K562 (cell line): Measurements from ENCODE around the gene MRPS6. TPM values are rescaled to one million over a fixed set of nuclear protein-coding genes. Genes with fewer than 3 reads are reported as not detected.

Experiments used
- ATAC-seq: fragments of 200-7000 bp; cut with Tn5 transposase; 3 replicates; pipeline ENCODE4 v1.9.1; 2020; ENCODE audit warnings: moderate library complexity
- BruUV-seq: library from RNA; stranded (reverse); fragments of 400-500 nt; replicated peaks from 2 replicates; lab custom pipeline; 2021; lab: Mats Ljungman, UMichigan
- CTCF ChIA-PET: fragments of 300-600 bp; formaldehyde crosslinking; extraction: SDS; loops from one replicate; lab custom pipeline; 2021; ENCODE audit warnings: low intra/inter-chr PET ratio; lab: Yijun Ruan, JAX
- POLR2A ChIA-PET: fragments of 300-600, 350-650 bp; sonication (Branson Sonifier 250); formaldehyde crosslinking; extraction: SDS; loops from one replicate; lab custom pipeline; 2021; ENCODE audit warnings: antibody characterized with exemption, inconsistent platforms; lab: Yijun Ruan, JAX
- DNase-seq, 4 experiments: peaks; one replicate each; pipeline versions ENCODE4 v3.0.0 to v3.0.0-alpha.2; 2011 to 2018; ENCODE audit warnings: low spot score in 3 of 4, mixed read lengths in 3 of 4; ENCODE audit errors: extremely low read depth in 1 of 4
- FAIRE-seq: peaks from 2 replicates; lab custom pipeline; 2011; peaks lifted over from hg19 to GRCh38; lab: Jason Lieb, UNC
- H2AFZ ChIP-seq: 2 replicates; pipeline ENCODE4 v1.6.0; 2011; ENCODE audit warnings: low read depth, low read length, control low read depth, inconsistent platforms
- H3K27ac ChIP-seq: fragments of 200-600 bp; 3 replicates; pipeline ENCODE4 v1.8.0; 2011; ENCODE audit warnings: low read depth, mild to moderate bottlenecking, control low read depth, inconsistent platforms, low read length, moderate library complexity, mixed read lengths; ENCODE audit errors: extremely low read depth
- H3K27me3 ChIP-seq, 2 experiments: fragments of 300-600 bp in 1 of 2; 2 replicates in 1 of 2; 3 replicates in 1 of 2; pipeline versions ENCODE4 v1.6.0 to v1.8.0; 2011; ENCODE audit warnings: inconsistent platforms in 2 of 2, low read length in 2 of 2, mild to moderate bottlenecking in 1 of 2, mixed read lengths in 1 of 2, moderate library complexity in 1 of 2; ENCODE audit not compliant: control insufficient read depth in 2 of 2, insufficient read depth in 2 of 2
- H3K36me3 ChIP-seq: fragments of 300-600 bp; 3 replicates; pipeline ENCODE4 v1.8.0; 2011; ENCODE audit warnings: mild to moderate bottlenecking, low read length, inconsistent platforms; ENCODE audit not compliant: control insufficient read depth, insufficient read depth
- H3K4me1 ChIP-seq, 2 experiments: fragments of 200-600 bp in 1 of 2; replicated peaks in 1 of 2; 2 replicates in 1 of 2; 3 replicates in 1 of 2; pipeline versions ENCODE4 v1.5.1 to v1.8.0; 2011; ENCODE audit warnings: inconsistent platforms in 2 of 2, low read length in 2 of 2, mild to moderate bottlenecking in 1 of 2, mixed read lengths in 1 of 2, moderate library complexity in 1 of 2; ENCODE audit not compliant: control insufficient read depth in 2 of 2, insufficient read depth in 2 of 2
- H3K4me2 ChIP-seq: 2 replicates; pipeline ENCODE4 v1.6.1; 2011; ENCODE audit warnings: low read length, control low read depth, inconsistent platforms, mixed read lengths; ENCODE audit not compliant: insufficient read depth
- H3K4me3 ChIP-seq: fragments of 200-600 bp; sonication (generic), shearing (Covaris generic); 2 replicates; pipeline ENCODE4 v1.5.1; 2016; ENCODE audit warnings: control low read depth, inconsistent platforms
- H3K79me2 ChIP-seq: fragments of 200-600 bp; 3 replicates; pipeline ENCODE4 v1.8.0; 2011; ENCODE audit warnings: low read length, inconsistent platforms; ENCODE audit not compliant: control insufficient read depth, insufficient read depth
- H3K9ac ChIP-seq, 2 experiments: 2 replicates each; pipeline versions ENCODE4 v1.6.0 to v1.6.1; 2011; ENCODE audit warnings: low read depth in 2 of 2, low read length in 2 of 2, control low read depth in 1 of 2, inconsistent platforms in 1 of 2, mild to moderate bottlenecking in 1 of 2, mixed read lengths in 1 of 2; ENCODE audit not compliant: insufficient read depth in 1 of 2
- H3K9me1 ChIP-seq: one replicate; pipeline ENCODE4 v1.6.0; 2011; ENCODE audit warnings: inconsistent platforms, mild to moderate bottlenecking, low read length, moderate library complexity; ENCODE audit not compliant: control insufficient read depth, insufficient read depth
- H3K9me3 ChIP-seq: replicated peaks from 2 replicates; pipeline ENCODE4 v1.5.1; 2011; ENCODE audit warnings: low read depth, low read length, inconsistent platforms; ENCODE audit not compliant: control insufficient read depth, insufficient read depth
- H4K20me1 ChIP-seq: replicated peaks from 2 replicates; pipeline ENCODE4 v1.6.1; 2011; ENCODE audit warnings: low read length, inconsistent platforms, mixed read lengths; ENCODE audit not compliant: control insufficient read depth, insufficient read depth
- POLR2AphosphoS2 ChIP-seq: IDR thresholded peaks from 2 replicates; pipeline ENCODE4 v1.6.1; 2012; ENCODE audit warnings: low read length, improper control_type of control experiment
- PREB ChIP-seq: sonication (generic); formaldehyde crosslinking; IDR thresholded peaks from 2 replicates; pipeline ENCODE4 v1.8.1; 2023; ENCODE audit warnings: mild to moderate bottlenecking, missing genetic modification reagents
- RHOXF2B ChIP-seq: fragments of 250-450 bp; sonication (Bioruptor Pico); conservative IDR thresholded peaks from 2 replicates; pipeline ENCODE4 v1.5.1; 2021
- SMARCC2 ChIP-seq: fragments of 450-650 bp; IDR thresholded peaks from 2 replicates; pipeline ENCODE4 v1.6.1; 2017; ENCODE audit warnings: antibody characterized with exemption, moderate library complexity, mild to moderate bottlenecking, low read depth
- SP2 ChIP-seq: IDR thresholded peaks from 2 replicates; pipeline ENCODE4 v1.6.1; 2011; ENCODE audit warnings: mild to moderate bottlenecking, low read depth, low read length, moderate library complexity; ENCODE audit not compliant: poor library complexity, severe bottlenecking; ENCODE audit errors: extremely low read depth
- TOE1 ChIP-seq, 2 experiments: fragments of 450-650 bp in 1 of 2; sonication (generic) in 1 of 2; formaldehyde crosslinking in 1 of 2; IDR thresholded peaks; 2 replicates each; pipeline versions ENCODE4 v1.7.1 to v1.8.0; 2016 to 2022; ENCODE audit warnings: borderline replicate concordance in 2 of 2, mild to moderate bottlenecking in 2 of 2, antibody characterized with exemption in 1 of 2, inconsistent platforms in 1 of 2, low read depth in 1 of 2, missing genetic modification reagents in 1 of 2, moderate library complexity in 1 of 2
- ZMIZ1 ChIP-seq, 2 experiments: fragments of 150-350 bp in 1 of 2; IDR thresholded peaks; 2 replicates each; pipeline ENCODE4 v1.6.1; 2012 to 2016; ENCODE audit warnings: low read depth in 2 of 2, low read length in 2 of 2, mild to moderate bottlenecking in 1 of 2, moderate library complexity in 1 of 2
- ZNF512 ChIP-seq: IDR thresholded peaks from 2 replicates; pipeline ENCODE4 v1.6.1; 2016; ENCODE audit warnings: missing genetic modification characterization, missing compliant biosample characterization
- WGBS: fragments of 100-300 bp; shearing (Covaris generic); methylation state at CpG from one replicate; pipeline ENCODE4 v1.1.6; 2016; ENCODE audit warnings: low coverage, mixed read lengths; ENCODE audit not compliant: insufficient coverage; ENCODE audit errors: missing lambda C conversion rate; 5-methylcytosine and 5-hydroxymethylcytosine counted together
- in situ Hi-C: fragments of 300-500 bp; cut with MboI; formaldehyde crosslinking; loops from 4 replicates; pipeline ENCODE4 v1.15.0; 2018; ENCODE audit warnings: inconsistent platforms, mixed read lengths
- intact Hi-C: fragments of 100-400 bp; cut with micrococcal nuclease; formaldehyde crosslinking; loops from 2 replicates; pipeline ENCODE4 v1.14.2; 2022
- polyA plus RNA-seq, 8 experiments: library from polyadenylated mRNA; depleted of rRNA in 4 of 8; stranded (reverse) in 5 of 8; unstranded in 3 of 8; fragments of >200 nt; fragmentation: Nextera tagmentation in 2 of 8; fragmentation: Illumina TruSeq in 1 of 8; extraction: Ambion mirVana in 2 of 8; extraction: Trizol in 1 of 8; gene quantifications; 2 replicates each; pipeline versions ENCODE4 v1.2.1 to v1.2.3, GENCODE V29; 2011 to 2014; ENCODE audit warnings: inconsistent platforms in 1 of 8, missing spikeins in 1 of 8
- total RNA-seq, 7 experiments: library from RNA; depleted of rRNA in 6 of 7; stranded (reverse); fragments of >200 nt in 6 of 7; fragmentation: Illumina TruSeq in 2 of 7; extraction: Trizol in 2 of 7; gene quantifications; 2 replicates each; pipeline versions ENCODE4 v1.2.1 to v1.2.3, GENCODE V29; 2011 to 2021; ENCODE audit warnings: low replicate concordance in 1 of 7

Gene MRPS6
- total and polyA plus RNA-seq, 9 of the 15 experiments (the other 6 are each of a cell fraction or from before 2014, with no cell fraction given): 26.1 to 72.0 (median 39.3) TPM

- no peak for TF ChIP-seq ZMIZ1 (IDR thresholded peaks at IDR 0.05; ENCODE audit: low read depth in 2 of 2, low read length in 2 of 2)
Measured at GRCh38 chr21:34130716-34130985, 57.3 kb downstream of the MRPS6 start (continued).

GRCh38 chr21:34131586-34131985, 58.2 kb downstream of the MRPS6 start:
- BruUV-seq: no TSS peak
- no peak for TF ChIP-seq POLR2AphosphoS2
- no peak for TF ChIP-seq SP2
- no peak for TF ChIP-seq RHOXF2B (CRISPR knock-in tag)
- no peak for TF ChIP-seq SMARCC2
- no peak for TF ChIP-seq PREB (CRISPR knock-in tag)
- no peak for TF ChIP-seq ZNF512 (tag)
- TF ChIP-seq TOE1 (IDR thresholded peaks at IDR 0.05; ENCODE audit: borderline replicate concordance): no peak
- no peak for TF ChIP-seq TOE1 (CRISPR knock-in tag; IDR thresholded peaks at IDR 0.05; ENCODE audit: borderline replicate concordance, low read depth)
- Histone ChIP-seq H3K9ac (no peak overlapping the region), H4K20me1 (no peaks in the 10 kb centered on the region), H3K4me2 (no peak overlapping the region), H3K79me2 (peaks cover 46% of the 10 kb centered on the region), H3K4me3 (no peak overlapping the region), H3K27me3 (no peaks in the 10 kb centered on the region), H3K27ac (no peak overlapping the region), H3K9me3 (no peaks in the 10 kb centered on the region), H3K9me1 (peaks cover 3% of the 10 kb centered on the region), H2AFZ (no peak overlapping the region), H3K4me1 (peaks cover 3 to 17% of the 10 kb centered on the region in 2 experiments; a peak in 3 of 5 replicates), H3K36me3 (peaks cover 32% of the 10 kb centered on the region; the same call in 2 of the 3 replicates)
- in situ Hi-C loops (no loop called here), intact Hi-C loops (no loop called here)
- WGBS: 96% methylated on average over 4 of the region's 4 CpGs
- ATAC-seq: no peak
- FAIRE-seq: no peak
- CTCF ChIA-PET: no interaction called here
- POLR2A ChIA-PET: interaction anchor here (1.7 kb wide), 1 partner anchor 23 kb away, joined by 5 read pairs; no protein-coding TSS in a partner anchor
- no peak for DNase-seq
